HL-60 (cell line): ENCODE measurements around the gene TBX18.

Source experiments
- DNase-seq, 2 experiments: peaks; one replicate each; pipeline ENCODE4 v3.0.0-alpha.2; 2010 to 2020; ENCODE audit warnings: low read depth in 1 of 2, low spot score in 1 of 2
- H3K27ac ChIP-seq: fragments of 250-450 bp; sonication (Bioruptor Pico); replicated peaks from 2 replicates; pipeline ENCODE4 v1.5.1; 2020; ENCODE audit warnings: mild to moderate bottlenecking, moderate library complexity
- H3K27me3 ChIP-seq: fragments of 250-450 bp; sonication (Bioruptor Pico); 2 replicates; pipeline ENCODE4 v1.5.1; 2021; ENCODE audit warnings: mild to moderate bottlenecking, moderate library complexity; ENCODE audit not compliant: insufficient read depth, poor library complexity, severe bottlenecking
- H3K4me3 ChIP-seq: replicated peaks from 2 replicates; pipeline ENCODE4 v1.5.1; 2011; ENCODE audit warnings: mild to moderate bottlenecking, control low read depth, low read length; ENCODE audit not compliant: insufficient read depth
- GABPA ChIP-seq: IDR thresholded peaks from 2 replicates; pipeline ENCODE4 v1.6.1; 2012; ENCODE audit warnings: low read depth
- POLR2AphosphoS5 ChIP-seq: IDR thresholded peaks from 2 replicates; pipeline ENCODE4 v1.6.1; 2012; ENCODE audit warnings: low read depth
- SPI1 ChIP-seq: IDR thresholded peaks from 2 replicates; pipeline ENCODE4 v1.6.1; 2012; ENCODE audit warnings: low read depth, mild to moderate bottlenecking, borderline replicate concordance
- TF ChIP-seq, protein P1 (sequence below): IDR thresholded peaks from one replicate; pipeline ENCODE4 v1.5.1; 2011; ENCODE audit warnings: low read length, control low read depth, inconsistent platforms; ENCODE audit not compliant: insufficient read depth
- TF ChIP-seq, protein P2 (sequence below): IDR thresholded peaks from 2 replicates; pipeline ENCODE4 v1.6.1; 2012; ENCODE audit warnings: low read depth; ENCODE audit not compliant: insufficient replicate concordance

TBX18 gene

DNA sequence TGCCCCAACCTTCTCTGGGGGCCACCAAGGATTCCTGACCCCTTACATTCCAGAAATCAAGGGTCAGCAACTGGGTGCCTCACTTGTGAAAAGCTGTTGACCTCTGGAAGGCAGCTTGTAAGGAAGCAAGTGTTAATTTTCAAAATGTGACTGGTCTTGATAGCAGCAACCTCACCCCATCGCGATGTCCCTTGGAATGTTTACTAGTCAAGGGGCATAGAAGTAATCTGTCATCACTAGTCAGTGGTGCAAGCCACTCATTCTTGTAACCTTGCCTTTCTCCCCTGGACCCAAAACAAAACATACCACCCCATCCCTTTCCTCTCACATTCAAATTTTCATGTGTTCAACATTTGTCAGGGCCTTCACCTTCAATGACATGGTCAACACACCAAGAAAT is 30.5 kb downstream of the TBX18 start:
- H3K4me3 ChIP-seq = no peak overlapping the region
- no peak overlapping the region for H3K27ac ChIP-seq
- no peak for TF ChIP-seq POLR2AphosphoS5
- TF ChIP-seq, protein P1, sequence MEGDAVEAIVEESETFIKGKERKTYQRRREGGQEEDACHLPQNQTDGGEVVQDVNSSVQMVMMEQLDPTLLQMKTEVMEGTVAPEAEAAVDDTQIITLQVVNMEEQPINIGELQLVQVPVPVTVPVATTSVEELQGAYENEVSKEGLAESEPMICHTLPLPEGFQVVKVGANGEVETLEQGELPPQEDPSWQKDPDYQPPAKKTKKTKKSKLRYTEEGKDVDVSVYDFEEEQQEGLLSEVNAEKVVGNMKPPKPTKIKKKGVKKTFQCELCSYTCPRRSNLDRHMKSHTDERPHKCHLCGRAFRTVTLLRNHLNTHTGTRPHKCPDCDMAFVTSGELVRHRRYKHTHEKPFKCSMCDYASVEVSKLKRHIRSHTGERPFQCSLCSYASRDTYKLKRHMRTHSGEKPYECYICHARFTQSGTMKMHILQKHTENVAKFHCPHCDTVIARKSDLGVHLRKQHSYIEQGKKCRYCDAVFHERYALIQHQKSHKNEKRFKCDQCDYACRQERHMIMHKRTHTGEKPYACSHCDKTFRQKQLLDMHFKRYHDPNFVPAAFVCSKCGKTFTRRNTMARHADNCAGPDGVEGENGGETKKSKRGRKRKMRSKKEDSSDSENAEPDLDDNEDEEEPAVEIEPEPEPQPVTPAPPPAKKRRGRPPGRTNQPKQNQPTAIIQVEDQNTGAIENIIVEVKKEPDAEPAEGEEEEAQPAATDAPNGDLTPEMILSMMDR = no peak
- no peak for DNase-seq
- no peaks in the 10 kb centered on the region for H3K27me3 ChIP-seq

GRCh38 chr6:84731901-84732300 is 32.5 kb downstream of the TBX18 start:
- Histone ChIP-seq H3K27me3 (no peaks in the 10 kb centered on the region), H3K4me3 (no peak overlapping the region), H3K27ac (no peak overlapping the region)
- no peak for DNase-seq
- TF ChIP-seq POLR2AphosphoS5 (no peak), GABPA (no peak), SPI1 (no peak)
- TF ChIP-seq, protein P1 = no peak
- TF ChIP-seq, protein P2, sequence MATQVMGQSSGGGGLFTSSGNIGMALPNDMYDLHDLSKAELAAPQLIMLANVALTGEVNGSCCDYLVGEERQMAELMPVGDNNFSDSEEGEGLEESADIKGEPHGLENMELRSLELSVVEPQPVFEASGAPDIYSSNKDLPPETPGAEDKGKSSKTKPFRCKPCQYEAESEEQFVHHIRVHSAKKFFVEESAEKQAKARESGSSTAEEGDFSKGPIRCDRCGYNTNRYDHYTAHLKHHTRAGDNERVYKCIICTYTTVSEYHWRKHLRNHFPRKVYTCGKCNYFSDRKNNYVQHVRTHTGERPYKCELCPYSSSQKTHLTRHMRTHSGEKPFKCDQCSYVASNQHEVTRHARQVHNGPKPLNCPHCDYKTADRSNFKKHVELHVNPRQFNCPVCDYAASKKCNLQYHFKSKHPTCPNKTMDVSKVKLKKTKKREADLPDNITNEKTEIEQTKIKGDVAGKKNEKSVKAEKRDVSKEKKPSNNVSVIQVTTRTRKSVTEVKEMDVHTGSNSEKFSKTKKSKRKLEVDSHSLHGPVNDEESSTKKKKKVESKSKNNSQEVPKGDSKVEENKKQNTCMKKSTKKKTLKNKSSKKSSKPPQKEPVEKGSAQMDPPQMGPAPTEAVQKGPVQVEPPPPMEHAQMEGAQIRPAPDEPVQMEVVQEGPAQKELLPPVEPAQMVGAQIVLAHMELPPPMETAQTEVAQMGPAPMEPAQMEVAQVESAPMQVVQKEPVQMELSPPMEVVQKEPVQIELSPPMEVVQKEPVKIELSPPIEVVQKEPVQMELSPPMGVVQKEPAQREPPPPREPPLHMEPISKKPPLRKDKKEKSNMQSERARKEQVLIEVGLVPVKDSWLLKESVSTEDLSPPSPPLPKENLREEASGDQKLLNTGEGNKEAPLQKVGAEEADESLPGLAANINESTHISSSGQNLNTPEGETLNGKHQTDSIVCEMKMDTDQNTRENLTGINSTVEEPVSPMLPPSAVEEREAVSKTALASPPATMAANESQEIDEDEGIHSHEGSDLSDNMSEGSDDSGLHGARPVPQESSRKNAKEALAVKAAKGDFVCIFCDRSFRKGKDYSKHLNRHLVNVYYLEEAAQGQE = no peak

- TF ChIP-seq SPI1 = no peak
- TF ChIP-seq, protein P1 = no peak
- no peak overlapping the region for H3K4me3 ChIP-seq
- no peaks in the 10 kb centered on the region for H3K27me3 ChIP-seq
- no peak overlapping the region for H3K27ac ChIP-seq
- DNase-seq = no peak
Measured at GRCh38 chr6:84731401-84731800, 33.0 kb downstream of the TBX18 start.

DNA sequence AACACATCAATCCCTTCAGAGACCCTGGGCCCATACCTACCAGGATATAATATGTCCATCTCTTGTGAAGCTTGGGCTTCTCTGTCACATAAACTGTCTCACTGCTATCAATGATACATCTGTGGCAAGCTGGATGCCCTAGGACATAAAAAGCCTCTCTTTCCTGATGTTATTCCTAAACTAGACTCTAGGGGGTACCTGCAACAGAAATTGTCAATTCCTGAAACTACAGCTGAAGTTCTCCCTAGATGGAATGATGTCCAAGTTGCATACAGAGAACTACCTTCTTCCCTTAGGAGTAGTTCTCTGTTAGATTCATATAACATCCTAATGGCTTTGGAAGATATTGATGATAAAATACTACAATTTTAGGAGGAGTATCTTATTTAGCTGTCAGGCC is 35.8 kb downstream of the TBX18 start:
- Histone ChIP-seq H3K27me3 (no peaks in the 10 kb centered on the region), H3K27ac (no peak overlapping the region), H3K4me3 (no peak overlapping the region)
- DNase-seq = no peak
- TF ChIP-seq POLR2AphosphoS5 (no peak), GABPA (no peak), SPI1 (no peak)
- TF ChIP-seq, protein P2 = no peak
- TF ChIP-seq, protein P1 = no peak
